Gastrocnemius medialis (tissue), 4 donors: ENCODE data around the gene MRPL28.

Source experiments
- CTCF ChIP-seq, 5 experiments: fragments of 450-650 bp in 3 of 5; fragments of 200-600 bp in 2 of 5; sonication (generic) in 2 of 5; IDR thresholded peaks in 4 of 5; conservative IDR thresholded peaks in 1 of 5; 1 replicate in 4 of 5; 2 replicates in 1 of 5; pipeline ENCODE4 v1.5.1; 2016 to 2019; ENCODE audit warnings: antibody characterized with exemption in 5 of 5, mild to moderate bottlenecking in 3 of 5, moderate library complexity in 3 of 5
- POLR2A ChIP-seq, 2 donors: fragments of 450-650 bp; IDR thresholded peaks; one replicate each; pipeline ENCODE4 v1.6.1; 2017; ENCODE audit warnings: antibody characterized with exemption in 2 of 2, mild to moderate bottlenecking in 2 of 2, moderate library complexity in 2 of 2

GRCh38 chr16:345772-346171 lies 24.6 kb downstream of the MRPL28 start:
- TF ChIP-seq CTCF (IDR thresholded peaks at IDR 0.05 in 4 of 5, conservative IDR thresholded peaks at IDR 0.05 in 1 of 5) (no peak), POLR2A (IDR thresholded peaks at IDR 0.05) (no peak)
